Liver (tissue), 3 donors: ENCODE results near the gene SNTA1.

Experiments used
- CTCF ChIP-seq: fragments of 150-350 bp; IDR thresholded peaks from 2 replicates; pipeline ENCODE4 v1.5.1; 2017; ENCODE audit warnings: improper control_type of control experiment, low read depth, low read length; ENCODE audit not compliant: missing input control
- EGR1 ChIP-seq, 2 donors: IDR thresholded peaks; 2 replicates each; pipeline ENCODE4 v1.6.1; 2016 to 2018; ENCODE audit warnings: antibody characterized with exemption in 2 of 2, low read depth in 2 of 2
- REST ChIP-seq: IDR thresholded peaks from 2 replicates; pipeline ENCODE4 v1.6.1; 2016; ENCODE audit warnings: antibody characterized with exemption, mild to moderate bottlenecking
- TAF1 ChIP-seq: conservative IDR thresholded peaks from 2 replicates; pipeline ENCODE4 v1.6.1; 2016; ENCODE audit warnings: antibody characterized with exemption, mild to moderate bottlenecking
- ZBTB33 ChIP-seq: IDR thresholded peaks from 2 replicates; pipeline ENCODE4 v1.6.1; 2016; ENCODE audit warnings: antibody characterized with exemption
- donor health status: healthy.
- donor health status: healthy.

GRCh38 chr20:33433465-33434234, 9.9 kb downstream of the SNTA1 start:
- no peak for TF ChIP-seq TAF1
- no peak for TF ChIP-seq CTCF
- no peak for TF ChIP-seq REST
- no peak for TF ChIP-seq ZBTB33
- no peak for TF ChIP-seq EGR1 (IDR thresholded peaks at IDR 0.05; ENCODE audit: low read depth in 2 of 2)
